DND-41 (cell line): ENCODE results near the gene CHST14.
"Not testable (repeated sequence)": the region's sequence is repeated elsewhere in the genome, so short reads cannot be mapped to it uniquely, and the experiment has no call there.

Experiments used
- CTCF ChIP-seq: IDR thresholded peaks from 2 replicates; pipeline ENCODE4 v1.5.1; 2012; ENCODE audit warnings: borderline replicate concordance, low read length, moderate library complexity, mild to moderate bottlenecking; ENCODE audit not compliant: poor library complexity, severe bottlenecking; ENCODE audit errors: extremely low read depth
- EZH2 ChIP-seq: IDR thresholded peaks from 3 replicates; pipeline ENCODE4 v1.6.1; 2012; ENCODE audit warnings: borderline replicate concordance, low read depth, mild to moderate bottlenecking, moderate library complexity, low read length, inconsistent platforms; ENCODE audit not compliant: severe bottlenecking

- TF ChIP-seq CTCF, EZH2: not testable (repeated sequence)
Measured at GRCh38 chr15:40453941-40454340, 16.8 kb upstream of the CHST14 start.
